Suprapubic skin (tissue), 3 donors: ENCODE measurements around the gene NOD1.

ENCODE experiments used
- CTCF ChIP-seq, 2 donors: fragments of 200-600 bp in 1 of 2; fragments of 450-650 bp in 1 of 2; sonication (generic) in 1 of 2; IDR thresholded peaks; one replicate each; pipeline ENCODE4 v1.5.1; 2016 to 2019; ENCODE audit warnings: antibody characterized with exemption in 2 of 2, mild to moderate bottlenecking in 1 of 2, moderate library complexity in 1 of 2
- POLR2A ChIP-seq, 2 donors: fragments of 450-650 bp; IDR thresholded peaks; one replicate each; pipeline ENCODE4 v1.6.1; 2017; ENCODE audit warnings: antibody characterized with exemption in 2 of 2, mild to moderate bottlenecking in 2 of 2, moderate library complexity in 2 of 2

- TF ChIP-seq POLR2A (IDR thresholded peaks at IDR 0.05) (no peak), CTCF (IDR thresholded peaks at IDR 0.05) (no peak)
Observed at GRCh38 chr7:30451539-30452279, 26.9 kb downstream of the NOD1 start.
